GM12878 (cell line): Measurements from ENCODE around the gene SAMD4A. TPM values are rescaled to one million over a fixed set of nuclear protein-coding genes. Genes with fewer than 3 reads are reported as not detected.

ENCODE experiments used
- ATAC-seq: fragments of 200-7000 bp; cut with Tn5 transposase; 3 replicates; pipeline ENCODE4 v1.9.1; 2020; ENCODE audit warnings: mild to moderate bottlenecking, moderate library complexity
- BruUV-seq: library from RNA; stranded (reverse); fragments of 400-500 nt; replicated peaks from 2 replicates; lab custom pipeline; 2021; lab: Mats Ljungman, UMichigan
- CTCF ChIA-PET: fragments of 300-600 bp; sonication (Branson Sonifier 250); formaldehyde crosslinking; extraction: SDS; loops from one replicate; lab custom pipeline; 2021; ENCODE audit warnings: inconsistent platforms; lab: Yijun Ruan, JAX
- POLR2A ChIA-PET: fragments of 350-600 bp; formaldehyde crosslinking; extraction: SDS; loops from one replicate; lab custom pipeline; 2021; ENCODE audit warnings: inconsistent platforms; lab: Charles Lee
- RAD21 ChIA-PET: fragments of 300-600 bp; sonication (Branson Sonifier 250); formaldehyde crosslinking; loops from one replicate; lab custom pipeline; 2023; ENCODE audit warnings: antibody characterized with exemption; ENCODE audit not compliant: unreplicated experiment; lab: Charles Lee
- SMC1A ChIA-PET: fragments of 300-600 bp; sonication (Branson Sonifier 250); formaldehyde crosslinking; loops from one replicate; lab custom pipeline; 2023; ENCODE audit not compliant: unreplicated experiment, uncharacterized antibody; lab: Charles Lee
- DNase-seq: peaks from one replicate; pipeline ENCODE4 v3.0.0-alpha.2; 2011; ENCODE audit warnings: low read depth, low spot score
- FAIRE-seq: peaks from 3 replicates; lab custom pipeline; 2011; peaks lifted over from hg19 to GRCh38; lab: Jason Lieb, UNC
- H2AFZ ChIP-seq: 2 replicates; pipeline ENCODE4 v1.6.0; 2011; ENCODE audit warnings: low read depth, low read length, control low read depth; ENCODE audit not compliant: control insufficient read depth
- H3K27ac ChIP-seq: 2 replicates; pipeline ENCODE4 v1.5.1; 2011; ENCODE audit warnings: control low read depth; ENCODE audit not compliant: control insufficient read depth, insufficient read depth
- H3K27me3 ChIP-seq, 2 experiments: replicated peaks in 1 of 2; 2 replicates each; pipeline versions ENCODE4 v1.6.0 to v1.6.1; 2011; ENCODE audit warnings: low read length in 1 of 2; ENCODE audit not compliant: control insufficient read depth in 2 of 2, insufficient read depth in 2 of 2
- H3K36me3 ChIP-seq, 2 experiments: 2 replicates each; pipeline ENCODE4 v1.5.1; 2011; ENCODE audit warnings: low read length in 1 of 2; ENCODE audit not compliant: control insufficient read depth in 2 of 2, insufficient read depth in 2 of 2
- H3K4me1 ChIP-seq: 2 replicates; pipeline ENCODE4 v1.6.1; 2011; ENCODE audit warnings: mild to moderate bottlenecking, low read length, moderate library complexity, mixed read lengths; ENCODE audit not compliant: control insufficient read depth, insufficient read depth
- H3K4me2 ChIP-seq: 2 replicates; pipeline ENCODE4 v1.6.0; 2011; ENCODE audit warnings: control low read depth; ENCODE audit not compliant: control insufficient read depth, insufficient read depth
- H3K4me3 ChIP-seq: fragments of 200-600 bp; sonication (generic); 2 replicates; pipeline ENCODE4 v1.5.1; 2016
- H3K79me2 ChIP-seq: 2 replicates; pipeline ENCODE4 v1.6.0; 2011; ENCODE audit warnings: low read length; ENCODE audit not compliant: control insufficient read depth, insufficient read depth
- H3K9ac ChIP-seq: 2 replicates; pipeline ENCODE4 v1.8.0; 2011; ENCODE audit warnings: low read length, control low read depth, mixed read lengths; ENCODE audit not compliant: control insufficient read depth, insufficient read depth
- H3K9me3 ChIP-seq: replicated peaks from 3 replicates; pipeline ENCODE4 v1.5.1; 2011; ENCODE audit warnings: mild to moderate bottlenecking, low read length; ENCODE audit not compliant: control insufficient read depth, insufficient read depth
- H4K20me1 ChIP-seq: 2 replicates; pipeline ENCODE4 v1.6.0; 2011; ENCODE audit not compliant: control insufficient read depth, insufficient read depth
- BMI1 ChIP-seq: fragments of 450-650 bp; IDR thresholded peaks from 2 replicates; pipeline ENCODE4 v1.6.1; 2016; ENCODE audit warnings: mild to moderate bottlenecking, moderate library complexity, borderline replicate concordance
- CHD4 ChIP-seq: fragments of 200-600 bp; sonication (generic); IDR thresholded peaks from 2 replicates; pipeline ENCODE4 v1.6.1; 2016; ENCODE audit warnings: mild to moderate bottlenecking
- EGR1 ChIP-seq, 2 experiments: IDR thresholded peaks; 1 replicate in 1 of 2; 2 replicates in 1 of 2; pipeline ENCODE4 v1.6.1; 2011 to 2012; ENCODE audit warnings: low read depth in 2 of 2, low read length in 2 of 2, borderline replicate concordance in 1 of 2, mild to moderate bottlenecking in 1 of 2, moderate library complexity in 1 of 2
- KLF5 ChIP-seq: fragments of 450-650 bp; IDR thresholded peaks from 2 replicates; pipeline ENCODE4 v1.6.1; 2014; ENCODE audit warnings: mild to moderate bottlenecking; ENCODE audit not compliant: partially characterized antibody
- PML ChIP-seq: IDR thresholded peaks from 2 replicates; pipeline ENCODE4 v1.6.1; 2012; ENCODE audit warnings: low read length, inconsistent platforms
- POLR2AphosphoS2 ChIP-seq: IDR thresholded peaks from 2 replicates; pipeline ENCODE4 v1.6.1; 2011; ENCODE audit warnings: low read depth, mild to moderate bottlenecking, low read length, improper control_type of control experiment, moderate library complexity
- RBBP5 ChIP-seq: fragments of 200-600 bp; sonication (generic); conservative IDR thresholded peaks from 2 replicates; pipeline ENCODE4 v1.6.1; 2016
- STAT1 ChIP-seq: fragments of 450-650 bp; conservative IDR thresholded peaks from 2 replicates; pipeline ENCODE4 v1.6.1; 2014; ENCODE audit warnings: antibody characterized with exemption, mild to moderate bottlenecking
- WGBS: methylation state at CpG from one replicate; pipeline ENCODE4 v1.1.6; 2016; ENCODE audit warnings: low lambda C conversion rate; ENCODE audit not compliant: insufficient replicate concordance, insufficient coverage; ENCODE audit errors: missing lambda C conversion rate; 5-methylcytosine and 5-hydroxymethylcytosine counted together
- in situ Hi-C: fragments of 300-500 bp; cut with MboI; formaldehyde crosslinking; loops from 9 replicates; pipeline ENCODE4 v1.14.3; 2018; ENCODE audit warnings: mixed read lengths
- intact Hi-C: fragments of 100-400 bp; cut with micrococcal nuclease; formaldehyde crosslinking; loops from one replicate; pipeline ENCODE4 v1.14.2; 2022; ENCODE audit not compliant: unreplicated experiment
- polyA plus RNA-seq, 11 experiments: library from polyadenylated mRNA; depleted of rRNA in 4 of 11; unstranded in 6 of 11; stranded (reverse) in 5 of 11; fragments of >200 nt; fragmentation: Nextera tagmentation in 4 of 11; fragmentation: Illumina TruSeq in 1 of 11; extraction: Ambion mirVana in 4 of 11; extraction: Trizol in 1 of 11; gene quantifications; 1 replicate in 1 of 11; 2 replicates in 10 of 11; pipeline versions ENCODE4 v1.2.1 to v1.2.3, GENCODE V29; 2011 to 2016; ENCODE audit warnings: inconsistent platforms in 2 of 11, missing spikeins in 2 of 11, low read depth in 1 of 11
- total RNA-seq, 4 experiments: library from RNA; depleted of rRNA in 3 of 4; stranded (reverse); fragments of >200 nt in 3 of 4; fragmentation: Illumina TruSeq in 1 of 4; extraction: Trizol in 1 of 4; gene quantifications; 2 replicates each; pipeline versions ENCODE4 v1.2.1 to v1.2.3, GENCODE V29; 2013 to 2021

SAMD4A gene
- total and polyA plus RNA-seq, 10 of the 15 experiments (the other 5 are each of a cell fraction or from before 2014, with no cell fraction given), result 0.05 to 0.56 (median 0.31) TPM

GRCh38 chr14:54828037-54828436, 261.1 kb downstream of the SAMD4A start:
- H3K79me2 ChIP-seq, result no peaks in the 10 kb centered on the region
- no TSS peak for BruUV-seq
- intact Hi-C loops, result no loop called here
- TF ChIP-seq KLF5 (no peak), POLR2AphosphoS2 (no peak), EGR1 (IDR thresholded peaks at IDR 0.05; ENCODE audit: borderline replicate concordance in 1 of 2, low read depth in 2 of 2, low read length in 2 of 2) (no peak), RBBP5 (no peak)
- TF ChIP-seq, all 136 proteins: peak for 0
- POLR2A ChIA-PET, result no interaction called here
- RAD21 ChIA-PET, result no interaction called here
- no peak overlapping the region for H3K9ac ChIP-seq
- no peaks in the 10 kb centered on the region for H3K36me3 ChIP-seq
- CTCF ChIA-PET, result no interaction called here
- no peak overlapping the region for H2AFZ ChIP-seq
- DNase-seq (no peak), ATAC-seq (no peak), FAIRE-seq (no peak)
- in situ Hi-C loops, result no loop called here
- no peaks in the 10 kb centered on the region for H4K20me1 ChIP-seq
- SMC1A ChIA-PET, result no interaction called here
- no peak overlapping the region for H3K4me2 ChIP-seq
- H3K27ac ChIP-seq, result no peak overlapping the region
- H3K9me3 ChIP-seq, result peaks cover 4% of the 10 kb centered on the region; the same call in 2 of the 3 replicates
- H3K4me1 ChIP-seq, result no peaks in the 10 kb centered on the region
- WGBS, result 55% methylated on average over 1 of the region's 1 CpG
- no peaks in the 10 kb centered on the region; a peak in 1 of 4 replicates for H3K27me3 ChIP-seq
- H3K4me3 ChIP-seq, result no peak overlapping the region

GRCh38 chr14:54829486-54830224, 262.7 kb downstream of the SAMD4A start:
- Histone ChIP-seq H2AFZ (no peak overlapping the region), H3K36me3 (no peaks in the 10 kb centered on the region), H3K79me2 (no peaks in the 10 kb centered on the region), H3K4me3 (no peak overlapping the region), H3K27me3 (no peaks in the 10 kb centered on the region), H3K4me2 (no peak overlapping the region), H3K27ac (no peak overlapping the region), H3K9me3 (no peaks in the 10 kb centered on the region; the same call in 2 of the 3 replicates), H3K4me1 (no peaks in the 10 kb centered on the region), H3K9ac (no peak overlapping the region), H4K20me1 (no peaks in the 10 kb centered on the region)
- ChIA-PET RAD21 (no interaction called here), POLR2A (interaction anchor here (0.6 kb wide), 1 partner anchor 45 kb away, joined by 3 read pairs; no protein-coding TSS in a partner anchor), SMC1A (interaction anchor here (0.7 kb wide), 1 partner anchor 1261 kb away, joined by 3 read pairs; no protein-coding TSS in a partner anchor), CTCF (no interaction called here)
- no peak for FAIRE-seq
- in situ Hi-C loops (no loop called here), intact Hi-C loops (no loop called here)
- DNase-seq, result no peak
- 48% methylated on average over 8 of the region's 8 CpGs for WGBS
- ATAC-seq, result no peak
- no peak for TF ChIP-seq CHD4
- no peak for TF ChIP-seq EGR1 (IDR thresholded peaks at IDR 0.05; ENCODE audit: borderline replicate concordance in 1 of 2, low read depth in 2 of 2, low read length in 2 of 2)
- TF ChIP-seq STAT1, result no peak
- TF ChIP-seq PML, result no peak
- no peak for TF ChIP-seq BMI1
- BruUV-seq, result no TSS peak
